Activated CD4-positive, alpha-beta T cell treated with anti-CD3 and anti-CD28 coated beads, Interleukin-2, amount 10 ng/mL, durations not matched to agents 24 days and 14 days (primary cell): ENCODE measurements around the gene NCAM1. TPM values are rescaled to one million over a fixed set of nuclear protein-coding genes. Genes with fewer than 3 reads are reported as not detected.

Source experiments
- DNase-seq: peaks from one replicate; pipeline ENCODE4 v3.0.0; 2022
- H3K27ac Mint-ChIP-seq: one replicate; pipeline ENCODE4 v1.8.0; 2022; ENCODE audit warnings: mild to moderate bottlenecking, mixed read lengths
- H3K27me3 Mint-ChIP-seq: one replicate; pipeline ENCODE4 v1.8.0; 2022; ENCODE audit warnings: mixed read lengths
- H3K36me3 Mint-ChIP-seq: one replicate; pipeline ENCODE4 v1.8.0; 2022; ENCODE audit warnings: low read depth, mild to moderate bottlenecking, mixed read lengths
- H3K4me1 Mint-ChIP-seq: one replicate; pipeline ENCODE4 v1.8.0; 2021; ENCODE audit warnings: mixed read lengths
- H3K4me3 Mint-ChIP-seq: one replicate; pipeline ENCODE4 v1.8.0; 2022; ENCODE audit warnings: mild to moderate bottlenecking, moderate library complexity, mixed read lengths
- H3K9me3 Mint-ChIP-seq: one replicate; pipeline ENCODE4 v1.8.0; 2021; ENCODE audit warnings: mixed read lengths
- intact Hi-C: fragments of 100-400 bp; cut with micrococcal nuclease; formaldehyde crosslinking; loops from one replicate; pipeline ENCODE4 v1.15.1; 2023
- total RNA-seq: library from RNA; stranded (reverse); gene quantifications from 2 replicates; pipeline ENCODE4 v1.2.3, GENCODE V29; 2022

The NCAM1 gene
- total RNA-seq, 1 donor from 2014 or later: not detected

- Mint-ChIP-seq H3K9me3 (no peaks in the 10 kb centered on the region), H3K36me3 (no peaks in the 10 kb centered on the region), H3K4me3 (no peak overlapping the region), H3K27ac (no peak overlapping the region), H3K27me3 (peaks cover 48% of the 10 kb centered on the region), H3K4me1 (peaks cover 10% of the 10 kb centered on the region)
- intact Hi-C loops: no loop called here
- DNase-seq: no peak
These were observed 280.4 kb downstream of the NCAM1 start for GRCh38 chr11:113241636-113242054.

- no peak for DNase-seq
- H3K4me3 Mint-ChIP-seq: no peak overlapping the region
- intact Hi-C loops: no loop called here
- H3K4me1 Mint-ChIP-seq: peaks cover 10% of the 10 kb centered on the region
- H3K9me3 Mint-ChIP-seq: no peaks in the 10 kb centered on the region
- H3K27ac Mint-ChIP-seq: no peak overlapping the region
- H3K36me3 Mint-ChIP-seq: no peaks in the 10 kb centered on the region
- H3K27me3 Mint-ChIP-seq: peaks cover 50% of the 10 kb centered on the region
These were observed 280.8 kb downstream of the NCAM1 start for GRCh38 chr11:113242060-113242459.

- DNase-seq: peak; percentile 83
- H3K36me3 Mint-ChIP-seq: no peaks in the 10 kb centered on the region
- intact Hi-C loops: no loop called here
- H3K27me3 Mint-ChIP-seq: peaks cover 55% of the 10 kb centered on the region
- H3K27ac Mint-ChIP-seq: no peak overlapping the region
- peaks cover 10% of the 10 kb centered on the region for H3K4me1 Mint-ChIP-seq
- H3K4me3 Mint-ChIP-seq: peak overlapping the region; percentile 70
- H3K9me3 Mint-ChIP-seq: no peaks in the 10 kb centered on the region
These were observed 281.7 kb downstream of the NCAM1 start for GRCh38 chr11:113242767-113243397.

- DNase-seq: no peak
- Mint-ChIP-seq H3K4me1 (peaks cover 12% of the 10 kb centered on the region), H3K27ac (no peak overlapping the region), H3K27me3 (peaks cover 56% of the 10 kb centered on the region), H3K36me3 (no peaks in the 10 kb centered on the region), H3K9me3 (no peaks in the 10 kb centered on the region), H3K4me3 (no peak overlapping the region)
- intact Hi-C loops: no loop called here
These were observed 282.5 kb downstream of the NCAM1 start for GRCh38 chr11:113243696-113244095.

- peaks cover 15% of the 10 kb centered on the region for H3K4me1 Mint-ChIP-seq
These were observed 284.0 kb downstream of the NCAM1 start for GRCh38 chr11:113245216-113245615.

GRCh38 chr11:113247221-113247620 is 286.0 kb downstream of the NCAM1 start:
- intact Hi-C loops: no loop called here
- no peak for DNase-seq
- Mint-ChIP-seq H3K4me3 (no peak overlapping the region), H3K36me3 (no peaks in the 10 kb centered on the region), H3K27ac (no peak overlapping the region), H3K4me1 (peaks cover 17% of the 10 kb centered on the region), H3K27me3 (peaks cover 43% of the 10 kb centered on the region), H3K9me3 (no peaks in the 10 kb centered on the region)

More at GRCh38 chr11:113245216-113245615, 284.0 kb downstream of the NCAM1 start:
- Mint-ChIP-seq H3K9me3 (no peaks in the 10 kb centered on the region), H3K4me3 (no peak overlapping the region), H3K27ac (no peak overlapping the region), H3K36me3 (no peaks in the 10 kb centered on the region), H3K27me3 (peaks cover 50% of the 10 kb centered on the region)
- no peak for DNase-seq
- intact Hi-C loops: no loop called here

- Mint-ChIP-seq H3K4me3 (no peak overlapping the region), H3K9me3 (no peaks in the 10 kb centered on the region), H3K27me3 (peaks cover 39% of the 10 kb centered on the region), H3K4me1 (peaks cover 12% of the 10 kb centered on the region), H3K27ac (no peak overlapping the region), H3K36me3 (no peaks in the 10 kb centered on the region)
- DNase-seq: no peak
- intact Hi-C loops: no loop called here
These were observed 286.7 kb downstream of the NCAM1 start for GRCh38 chr11:113247966-113248365.

- no peak overlapping the region for H3K4me3 Mint-ChIP-seq
- peaks cover 7% of the 10 kb centered on the region for H3K4me1 Mint-ChIP-seq
- peak overlapping the region; percentile 56 for H3K27ac Mint-ChIP-seq
- H3K27me3 Mint-ChIP-seq: peaks cover 30% of the 10 kb centered on the region
- intact Hi-C loops: no loop called here
- no peaks in the 10 kb centered on the region for H3K36me3 Mint-ChIP-seq
- no peak for DNase-seq
- no peaks in the 10 kb centered on the region for H3K9me3 Mint-ChIP-seq
These were observed 287.7 kb downstream of the NCAM1 start for GRCh38 chr11:113248702-113249490.

GRCh38 chr11:113249491-113249763 is 288.2 kb downstream of the NCAM1 start:
- Mint-ChIP-seq H3K36me3 (no peaks in the 10 kb centered on the region), H3K27ac (no peak overlapping the region), H3K4me1 (peaks cover 7% of the 10 kb centered on the region), H3K27me3 (peaks cover 28% of the 10 kb centered on the region), H3K4me3 (no peak overlapping the region), H3K9me3 (no peaks in the 10 kb centered on the region)
- intact Hi-C loops: no loop called here
- DNase-seq: no peak

GRCh38 chr11:113249786-113250185 is 288.6 kb downstream of the NCAM1 start:
- DNase-seq: no peak
- intact Hi-C loops: no loop called here
- no peaks in the 10 kb centered on the region for H3K9me3 Mint-ChIP-seq
- H3K4me1 Mint-ChIP-seq: peaks cover 7% of the 10 kb centered on the region
- H3K27ac Mint-ChIP-seq: no peak overlapping the region
- no peak overlapping the region for H3K4me3 Mint-ChIP-seq
- no peaks in the 10 kb centered on the region for H3K36me3 Mint-ChIP-seq
- peaks cover 26% of the 10 kb centered on the region for H3K27me3 Mint-ChIP-seq

GRCh38 chr11:113251281-113251680 is 290.1 kb downstream of the NCAM1 start:
- intact Hi-C loops: no loop called here
- no peaks in the 10 kb centered on the region for H3K36me3 Mint-ChIP-seq
- no peak overlapping the region for H3K27ac Mint-ChIP-seq

GRCh38 chr11:113253406-113253805 is 292.2 kb downstream of the NCAM1 start:
- Mint-ChIP-seq H3K27me3 (peaks cover 5% of the 10 kb centered on the region), H3K4me1 (peaks cover 7% of the 10 kb centered on the region), H3K9me3 (no peaks in the 10 kb centered on the region), H3K27ac (no peak overlapping the region), H3K36me3 (no peaks in the 10 kb centered on the region), H3K4me3 (no peak overlapping the region)
- intact Hi-C loops: no loop called here
- no peak for DNase-seq

More at GRCh38 chr11:113251281-113251680, 290.1 kb downstream of the NCAM1 start:
- Mint-ChIP-seq H3K4me3 (no peak overlapping the region), H3K9me3 (no peaks in the 10 kb centered on the region), H3K4me1 (peaks cover 7% of the 10 kb centered on the region), H3K27me3 (peaks cover 16% of the 10 kb centered on the region)
- no peak for DNase-seq

GRCh38 chr11:113255096-113255495 is 293.9 kb downstream of the NCAM1 start:
- intact Hi-C loops: no loop called here
- DNase-seq: no peak
- no peak overlapping the region for H3K4me3 Mint-ChIP-seq
- no peaks in the 10 kb centered on the region for H3K9me3 Mint-ChIP-seq
- no peaks in the 10 kb centered on the region for H3K36me3 Mint-ChIP-seq
- H3K4me1 Mint-ChIP-seq: peaks cover 2% of the 10 kb centered on the region
- peaks cover 3% of the 10 kb centered on the region for H3K27me3 Mint-ChIP-seq
- H3K27ac Mint-ChIP-seq: no peak overlapping the region

GRCh38 chr11:113255741-113256140 is 294.5 kb downstream of the NCAM1 start:
- intact Hi-C loops: no loop called here
- no peaks in the 10 kb centered on the region for H3K9me3 Mint-ChIP-seq
- H3K36me3 Mint-ChIP-seq: no peaks in the 10 kb centered on the region
- no peak overlapping the region for H3K4me3 Mint-ChIP-seq
- no peak for DNase-seq
- H3K4me1 Mint-ChIP-seq: peaks cover 2% of the 10 kb centered on the region
- peaks cover 3% of the 10 kb centered on the region for H3K27me3 Mint-ChIP-seq
- no peak overlapping the region for H3K27ac Mint-ChIP-seq
